ENCODE data around the gene TPCN2.

GRCh38 chr11:69094111-69094914 is 45.6 kb downstream of the TPCN2 start:
- TF ChIP-seq REST (IDR thresholded peaks at IDR 0.05; ENCODE audit: insufficient read depth in 1 of 2, low read depth in 2 of 2, low read length in 2 of 2): no peak
- no peak for TF ChIP-seq SIN3A (IDR thresholded peaks at IDR 0.05; ENCODE audit: borderline replicate concordance, insufficient read depth, low read length)
- no peak for TF ChIP-seq POLR2AphosphoS5 (IDR thresholded peaks at IDR 0.05; ENCODE audit: low read depth, low read length)
- TF ChIP-seq TAF1 (IDR thresholded peaks at IDR 0.05; ENCODE audit: borderline replicate concordance, insufficient read depth, low read length): no peak

Data from PFSK-1 (cell line).